D341Med (cell line): Measurements from ENCODE around the gene GPC5.
"Not testable (repeated sequence)": the region's sequence is repeated elsewhere in the genome, so short reads cannot be mapped to it uniquely, and the experiment has no call there.

ENCODE experiments used
- DNase-seq: peaks from one replicate; pipeline ENCODE4 v3.0.0; 2012; ENCODE audit warnings: low spot score

The GPC5 gene

DNA sequence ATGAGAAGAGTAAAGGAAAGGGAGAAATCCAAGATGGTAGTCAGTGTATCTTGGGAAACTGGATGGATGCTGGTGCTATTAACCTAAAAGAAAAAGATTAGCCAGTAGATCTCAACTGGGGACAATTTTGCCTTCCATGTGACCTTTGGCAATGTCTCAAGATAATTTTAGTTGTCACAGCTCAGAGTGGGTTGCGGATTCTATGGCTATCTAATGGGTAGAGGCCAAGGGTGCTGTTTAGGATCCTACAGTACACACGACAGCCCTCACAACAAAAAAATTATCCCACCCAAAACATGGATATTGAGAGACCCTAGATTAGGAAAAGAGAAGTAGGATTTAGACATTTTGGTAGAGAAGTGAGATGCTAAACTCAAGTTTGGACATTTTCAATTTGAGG, 258.9 kb downstream of the GPC5 start:
- DNase-seq: no peak

DNA sequence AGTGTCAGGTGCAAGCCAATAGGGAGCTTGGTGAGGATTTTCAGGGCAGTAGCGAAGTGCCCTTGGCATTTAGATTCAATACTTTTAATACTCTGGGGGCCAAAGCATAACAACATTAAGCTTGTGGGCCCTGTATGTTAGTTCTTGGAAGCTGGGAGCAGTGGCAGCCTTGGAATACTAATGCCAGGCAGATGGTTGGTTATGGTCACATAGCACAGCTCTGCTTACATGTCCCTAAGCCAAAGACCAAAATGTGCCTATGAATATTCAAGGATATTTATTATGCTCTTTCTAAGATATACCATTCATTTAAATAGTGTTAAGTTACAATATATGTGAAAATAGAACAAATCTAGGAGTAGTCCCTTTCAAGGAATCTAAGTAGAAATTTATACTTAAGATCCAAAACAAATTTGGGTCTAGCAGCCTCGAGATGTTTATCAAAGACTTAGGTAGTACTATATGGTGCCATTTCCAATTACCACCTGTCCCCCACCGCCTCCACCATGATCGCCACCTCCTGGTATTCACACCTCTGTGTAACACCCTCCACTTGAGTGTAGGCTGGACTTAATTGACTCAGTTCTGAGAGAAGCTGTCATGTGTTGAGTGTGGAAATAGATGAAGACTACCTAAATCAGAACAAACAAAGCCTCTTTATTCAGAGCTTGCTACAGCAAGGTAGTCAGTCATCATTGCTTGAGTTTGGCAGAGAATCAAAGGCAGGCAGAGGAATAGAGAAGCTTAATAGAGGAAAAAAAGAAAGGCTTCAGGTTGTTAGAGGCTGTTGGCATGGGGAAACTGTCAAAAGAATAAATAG, 261.0 kb downstream of the GPC5 start:
- DNase-seq: no peak

GRCh38 chr13:91660076-91660415, 261.6 kb downstream of the GPC5 start:
- DNase-seq: no peak

GRCh38 chr13:91661692-91662490, 263.5 kb downstream of the GPC5 start:
- no peak for DNase-seq

GRCh38 chr13:91664039-91664438, 265.6 kb downstream of the GPC5 start:
- no peak for DNase-seq

- DNase-seq: no peak
These were observed 269.1 kb downstream of the GPC5 start for GRCh38 chr13:91667486-91667885.

DNA sequence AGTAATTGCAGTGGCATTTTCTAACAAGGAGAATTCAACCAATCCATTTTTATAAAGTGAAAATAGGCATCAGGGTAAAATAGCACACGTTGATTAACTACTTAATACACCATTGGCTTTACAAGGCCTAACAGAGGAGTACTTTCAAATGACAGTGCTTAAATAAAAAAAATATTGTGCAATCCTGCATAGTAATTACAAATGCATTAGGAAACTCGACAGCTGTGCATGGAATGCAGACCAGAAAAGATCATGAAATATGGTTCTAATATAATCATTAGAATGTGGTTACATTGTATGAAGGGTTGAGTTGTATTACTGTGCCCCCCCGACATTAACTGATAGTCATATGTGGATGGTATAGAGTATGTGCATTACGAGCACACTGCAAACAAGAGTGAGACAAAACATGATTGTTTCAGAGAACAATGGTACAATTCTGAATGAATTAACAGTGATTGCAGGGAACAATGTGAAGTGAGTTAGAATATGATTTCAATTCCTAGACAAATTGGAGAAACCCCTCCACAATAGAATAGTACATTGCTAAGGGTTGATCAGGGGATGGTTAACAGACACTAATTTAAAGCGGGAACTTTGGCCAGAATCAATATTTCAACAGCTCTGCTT, 270.6 kb downstream of the GPC5 start:
- DNase-seq: no peak

GRCh38 chr13:91674347-91674746, 275.9 kb downstream of the GPC5 start:
- DNase-seq: not testable (repeated sequence)

GRCh38 chr13:91684746-91685145, 286.3 kb downstream of the GPC5 start:
- no peak for DNase-seq

- DNase-seq: no peak
These were observed 292.5 kb downstream of the GPC5 start for GRCh38 chr13:91690944-91691343.

GRCh38 chr13:91693466-91693865, 295.0 kb downstream of the GPC5 start:
- DNase-seq: no peak

DNA sequence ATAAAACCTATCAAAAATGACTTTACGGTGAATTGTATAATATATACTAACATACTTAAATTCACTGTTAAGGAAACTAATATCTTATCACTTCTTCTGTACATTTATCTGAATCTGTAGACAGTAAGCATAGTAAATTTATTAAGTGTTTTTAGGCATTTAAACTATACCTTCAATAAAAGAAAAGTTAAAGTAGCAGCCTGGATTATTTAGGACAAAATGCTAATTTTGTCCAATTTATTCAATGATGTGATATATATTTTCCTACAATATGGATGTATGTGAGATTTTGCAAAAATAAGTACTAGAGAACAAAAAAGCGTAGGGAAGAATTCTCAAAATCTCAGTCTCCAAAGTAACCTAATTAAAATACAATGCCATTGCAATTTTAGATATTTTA, 299.9 kb downstream of the GPC5 start:
- no peak for DNase-seq

GRCh38 chr13:91698767-91699166, 300.3 kb downstream of the GPC5 start:
- no peak for DNase-seq

GRCh38 chr13:91699863-91700262, 301.4 kb downstream of the GPC5 start:
- no peak for DNase-seq

DNA sequence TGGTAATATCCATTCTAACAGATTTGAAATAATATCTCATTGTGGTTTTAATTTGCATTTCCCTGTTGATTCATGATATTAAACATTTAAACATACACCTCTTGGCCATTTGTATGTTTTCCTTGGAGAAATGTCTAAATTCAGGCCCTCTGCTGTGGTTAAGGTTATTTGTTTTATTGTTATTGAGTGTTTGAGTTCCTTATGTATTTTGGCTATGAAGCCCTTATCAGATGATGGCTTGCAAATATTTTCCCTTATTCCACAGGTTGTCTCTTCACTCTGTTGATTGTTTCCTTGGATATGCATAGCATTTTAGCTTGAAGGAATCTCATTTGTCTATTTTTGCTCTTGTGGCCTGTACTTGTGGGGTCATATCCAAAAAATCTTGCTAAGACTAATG, 303.6 kb downstream of the GPC5 start:
- no peak for DNase-seq

DNA sequence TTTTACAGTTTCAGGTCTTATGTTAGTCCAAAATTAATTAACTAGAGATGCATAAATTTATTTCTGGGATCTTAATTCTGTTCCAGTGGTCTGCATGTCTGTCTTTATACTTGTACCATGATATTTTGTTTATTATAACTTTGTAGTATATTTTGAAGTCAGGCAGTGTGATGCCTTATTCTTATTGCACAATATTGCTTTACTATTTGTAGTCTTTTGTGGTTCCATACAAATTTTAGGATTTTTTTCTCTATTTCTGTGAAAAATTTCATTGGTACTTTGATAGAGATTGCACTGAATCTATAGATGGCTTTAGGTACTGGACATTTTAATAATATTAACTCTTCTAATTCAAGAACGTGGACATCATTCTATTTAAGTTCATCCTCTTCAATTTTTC, 304.0 kb downstream of the GPC5 start:
- DNase-seq: no peak

DNA sequence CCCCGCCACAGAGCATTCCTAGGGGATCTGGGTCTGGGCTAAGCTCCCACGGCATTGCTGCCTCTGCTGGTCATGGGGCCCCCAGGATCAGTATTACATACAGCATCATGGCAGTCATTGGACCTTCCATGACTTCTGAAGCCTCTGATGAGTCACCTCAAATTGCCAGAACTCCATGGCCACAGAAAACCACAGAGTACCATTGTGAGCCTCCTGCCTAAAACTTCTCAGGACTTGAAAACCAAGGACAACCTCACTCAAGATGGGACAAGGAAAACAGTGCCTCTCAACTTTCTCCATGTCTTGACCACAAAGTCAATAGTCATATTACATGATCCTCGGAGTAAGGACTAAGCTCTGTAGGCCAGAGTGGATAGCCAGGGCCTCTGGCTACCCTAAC, 306.0 kb downstream of the GPC5 start:
- DNase-seq: no peak

DNA sequence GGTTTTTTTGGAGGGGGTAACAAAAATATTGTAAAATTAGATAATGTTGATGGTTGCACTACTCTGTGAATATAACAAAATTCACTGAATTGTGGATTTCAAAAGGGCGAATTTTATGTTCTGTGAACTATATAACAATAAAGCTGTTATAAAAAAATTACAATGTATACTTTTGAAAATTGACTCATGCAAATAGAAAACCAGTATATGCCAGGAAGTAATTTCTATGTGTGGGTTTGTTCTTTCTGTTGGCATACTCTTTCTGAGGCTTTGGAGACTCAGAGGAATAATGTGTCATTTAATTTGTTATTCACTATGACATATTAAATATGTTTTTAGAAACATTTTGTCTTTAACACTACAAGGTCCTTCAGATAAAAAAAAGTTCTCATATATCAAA, 310.1 kb downstream of the GPC5 start:
- DNase-seq: no peak

- DNase-seq: no peak
These were observed 310.8 kb downstream of the GPC5 start for GRCh38 chr13:91709180-91709579.

GRCh38 chr13:91710733-91711132, 312.3 kb downstream of the GPC5 start:
- no peak for DNase-seq

DNA sequence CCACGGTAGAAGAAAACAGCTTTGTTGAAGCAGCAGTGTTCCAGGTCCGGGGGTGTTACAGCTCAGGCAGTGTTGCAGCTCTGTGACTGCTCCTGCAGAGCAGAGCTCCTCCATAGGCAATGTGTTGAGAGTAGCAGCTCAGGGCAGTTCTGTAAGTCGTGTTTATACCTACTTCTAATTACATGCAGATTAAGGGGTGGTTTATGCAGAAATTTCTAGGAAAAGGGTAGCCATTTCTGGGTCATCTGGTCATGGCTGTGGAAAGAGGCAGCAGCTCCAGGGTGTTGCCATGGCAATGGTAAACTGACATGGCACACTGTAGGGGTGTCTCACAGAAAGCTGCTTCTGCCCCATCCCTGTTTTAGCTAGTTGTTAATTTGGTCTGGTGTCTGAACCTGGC, 316.4 kb downstream of the GPC5 start:
- no peak for DNase-seq

DNA sequence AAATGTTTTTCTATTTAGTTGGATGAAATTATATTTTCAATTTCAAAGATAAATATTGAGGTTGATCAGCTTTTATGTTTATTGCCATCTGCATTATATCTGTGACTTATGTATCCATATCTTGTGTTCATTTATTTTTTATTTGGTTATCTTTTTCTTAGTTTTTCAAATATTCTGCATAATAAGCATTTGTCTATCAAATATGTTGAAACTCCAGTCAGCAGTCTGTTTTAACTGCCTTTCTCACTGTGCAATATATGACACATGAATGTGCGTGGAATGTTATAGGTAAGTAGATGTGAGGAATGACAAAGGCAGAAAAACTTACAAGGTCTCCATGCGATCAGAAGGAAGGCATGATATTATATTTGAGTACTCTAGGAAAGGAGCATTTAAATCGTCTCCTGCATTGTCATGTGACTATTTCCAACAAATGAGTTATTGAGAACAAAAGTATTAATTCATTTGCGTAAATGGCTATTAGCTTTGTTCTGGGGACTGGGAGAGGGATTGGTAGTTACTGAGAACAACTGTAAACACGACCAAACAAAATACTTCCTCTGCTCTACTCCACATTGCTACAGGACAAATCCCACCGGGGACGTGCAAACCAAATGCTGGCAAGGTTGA, 318.1 kb downstream of the GPC5 start:
- no peak for DNase-seq

GRCh38 chr13:91719033-91719432, 320.6 kb downstream of the GPC5 start:
- DNase-seq: no peak
